SHP77 treated with DMSO at 0.1 percent for 48 hours (cell line): ENCODE data around the gene SSX3.
"Not testable (repeated sequence)": the region's sequence is repeated elsewhere in the genome, so short reads cannot be mapped to it uniquely, and the experiment has no call there.

Source experiments
- DNase-seq: peaks from one replicate; lab custom pipeline; 2025; lab: John Stamatoyannopoulos, UW

SSX3 gene

GRCh38 chrX:48356315-48357094 lies at the start of gene SSX3:
TSS of gene SSX3 (minus strand) at chrX:48356703. CDS start at chrX:48355249, 1,454 bp downstream.
- not testable (repeated sequence) for DNase-seq

- DNase-seq = not testable (repeated sequence)
Measured at GRCh38 chrX:48397825-48398224, 41.3 kb upstream of the SSX3 start.

GRCh38 chrX:48396931-48397330 lies 40.4 kb upstream of the SSX3 start:
- not testable (repeated sequence) for DNase-seq

GRCh38 chrX:48383239-48383638 lies 26.7 kb upstream of the SSX3 start, which contains the start of gene SSX4:
TSS of gene SSX4 (plus strand) at chrX:48383539. CDS start at chrX:48384054, 515 bp downstream.
- not testable (repeated sequence) for DNase-seq

- not testable (repeated sequence) for DNase-seq
Measured at GRCh38 chrX:48370408-48370807, 13.9 kb upstream of the SSX3 start.

GRCh38 chrX:48367717-48368408 lies 11.4 kb upstream of the SSX3 start:
- DNase-seq = not testable (repeated sequence)

- not testable (repeated sequence) for DNase-seq
Measured at GRCh38 chrX:48359281-48359680, 2.8 kb upstream of the SSX3 start.

GRCh38 chrX:48357681-48358080 lies 1.2 kb upstream of the SSX3 start:
- no peak for DNase-seq

GRCh38 chrX:48346059-48346458 lies 10.4 kb downstream of the SSX3 start:
- not testable (repeated sequence) for DNase-seq

- DNase-seq = not testable (repeated sequence)
Measured at GRCh38 chrX:48313996-48314395, 42.5 kb downstream of the SSX3 start.

GRCh38 chrX:48306175-48306574 lies 50.3 kb downstream of the SSX3 start:
- DNase-seq = no peak
